GM04504 (cell line): Measurements from ENCODE around the gene LCA5L.
"Not testable (repeated sequence)": the region's sequence is repeated elsewhere in the genome, so short reads cannot be mapped to it uniquely, and the experiment has no call there.

Experiments used
- DNase-seq: peaks from one replicate; pipeline ENCODE4 v3.0.0-alpha.2; 2012; ENCODE audit warnings: low read depth

LCA5L gene

DNA sequence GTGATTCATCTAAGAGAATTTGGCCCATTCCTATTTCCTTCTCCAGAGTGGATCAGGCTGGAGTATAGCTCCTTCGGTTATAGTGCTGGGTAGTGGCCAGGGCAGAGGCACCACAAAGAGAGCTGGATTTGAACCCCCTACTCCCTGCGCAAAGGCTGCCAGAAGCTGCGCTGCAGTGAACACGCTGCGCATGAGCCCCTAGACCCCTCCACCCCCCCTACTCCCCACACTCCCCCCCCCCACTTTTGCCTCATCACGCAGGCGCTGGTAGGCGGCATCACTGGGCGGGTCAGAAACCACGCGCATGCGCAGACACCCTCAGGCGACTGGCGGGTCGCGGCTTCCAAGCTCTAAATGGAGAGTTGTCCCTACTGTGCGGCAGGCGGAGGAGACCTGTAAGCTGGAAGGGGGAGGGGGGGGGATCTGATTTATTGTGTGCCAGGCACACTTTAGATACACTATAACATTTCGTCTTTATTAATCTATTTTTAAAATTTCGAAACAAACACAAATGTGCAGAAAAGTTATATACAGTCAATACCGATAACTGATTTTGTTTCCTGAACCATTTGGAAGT lies 58.0 kb downstream of the LCA5L start:
- no peak for DNase-seq

GRCh38 chr21:39386899-39387298 lies 58.7 kb downstream of the LCA5L start:
- DNase-seq: no peak

DNA sequence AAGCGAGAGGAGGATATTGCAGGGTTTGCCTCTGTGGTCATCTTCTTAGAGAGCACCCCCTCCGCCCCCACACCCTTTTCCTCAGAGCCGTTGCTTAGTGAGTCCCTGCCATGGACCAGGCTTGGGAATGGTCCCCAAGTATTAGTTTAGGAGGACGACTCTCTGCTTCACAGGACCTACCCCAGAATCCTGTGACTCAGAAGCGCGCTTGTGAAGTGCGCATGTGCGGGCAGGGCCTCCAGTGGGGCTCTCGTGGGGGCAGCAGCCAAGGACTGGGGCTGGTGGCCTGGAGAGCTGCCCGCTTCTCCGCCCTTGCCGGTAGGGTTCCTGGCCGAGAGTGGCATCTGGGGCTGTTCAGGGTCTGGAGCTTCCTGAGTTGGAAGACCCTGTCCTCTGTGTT lies 59.4 kb downstream of the LCA5L start:
- DNase-seq: no peak

DNA sequence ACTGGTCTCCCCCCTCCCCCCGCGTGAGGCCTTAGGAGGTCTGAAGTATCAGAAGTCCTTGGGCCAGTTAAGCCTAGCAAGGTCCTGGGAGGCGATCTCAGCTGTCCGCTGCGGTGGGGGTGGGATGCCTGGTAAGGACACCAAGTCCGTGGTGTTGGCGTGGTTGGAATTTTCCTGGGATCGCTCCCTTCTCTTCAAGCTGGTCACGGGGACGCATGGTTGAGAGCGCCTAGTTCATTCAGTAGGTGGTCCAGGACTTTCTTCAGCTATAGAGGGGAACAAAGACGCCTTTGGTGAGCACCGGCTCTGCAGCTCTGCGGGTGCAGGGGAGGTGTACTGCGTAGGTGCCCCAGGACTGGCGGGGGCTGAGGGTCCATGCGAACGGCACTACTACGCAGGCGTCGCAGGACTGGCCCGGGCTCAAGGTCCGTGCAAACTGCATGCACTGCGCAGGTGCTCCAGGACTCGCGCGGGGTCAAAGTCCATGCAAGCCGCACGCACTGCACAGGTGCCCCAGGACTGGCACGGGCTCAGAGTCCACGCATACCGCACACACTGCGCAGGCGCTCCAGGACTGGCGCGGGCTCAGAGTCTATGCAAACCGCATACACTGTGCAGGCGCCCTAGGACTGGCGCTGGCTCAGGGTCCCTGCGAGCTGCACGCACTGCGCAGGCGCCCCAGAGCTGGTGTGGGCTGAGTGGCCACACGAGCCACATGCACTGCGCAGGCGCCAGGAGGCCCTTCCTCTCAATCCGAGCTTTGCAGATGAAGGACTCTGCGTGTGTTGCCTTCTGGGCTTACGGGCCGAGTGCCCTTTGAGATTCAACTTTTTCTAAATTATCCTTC lies 60.1 kb downstream of the LCA5L start:
- DNase-seq: peak; percentile 56

- no peak for DNase-seq
These were observed 60.8 kb downstream of the LCA5L start for GRCh38 chr21:39384674-39385298.

- DNase-seq: not testable (repeated sequence)
These were observed 63.5 kb downstream of the LCA5L start for GRCh38 chr21:39382096-39382495.

- DNase-seq: no peak
These were observed 64.6 kb downstream of the LCA5L start for GRCh38 chr21:39381009-39381408.

DNA sequence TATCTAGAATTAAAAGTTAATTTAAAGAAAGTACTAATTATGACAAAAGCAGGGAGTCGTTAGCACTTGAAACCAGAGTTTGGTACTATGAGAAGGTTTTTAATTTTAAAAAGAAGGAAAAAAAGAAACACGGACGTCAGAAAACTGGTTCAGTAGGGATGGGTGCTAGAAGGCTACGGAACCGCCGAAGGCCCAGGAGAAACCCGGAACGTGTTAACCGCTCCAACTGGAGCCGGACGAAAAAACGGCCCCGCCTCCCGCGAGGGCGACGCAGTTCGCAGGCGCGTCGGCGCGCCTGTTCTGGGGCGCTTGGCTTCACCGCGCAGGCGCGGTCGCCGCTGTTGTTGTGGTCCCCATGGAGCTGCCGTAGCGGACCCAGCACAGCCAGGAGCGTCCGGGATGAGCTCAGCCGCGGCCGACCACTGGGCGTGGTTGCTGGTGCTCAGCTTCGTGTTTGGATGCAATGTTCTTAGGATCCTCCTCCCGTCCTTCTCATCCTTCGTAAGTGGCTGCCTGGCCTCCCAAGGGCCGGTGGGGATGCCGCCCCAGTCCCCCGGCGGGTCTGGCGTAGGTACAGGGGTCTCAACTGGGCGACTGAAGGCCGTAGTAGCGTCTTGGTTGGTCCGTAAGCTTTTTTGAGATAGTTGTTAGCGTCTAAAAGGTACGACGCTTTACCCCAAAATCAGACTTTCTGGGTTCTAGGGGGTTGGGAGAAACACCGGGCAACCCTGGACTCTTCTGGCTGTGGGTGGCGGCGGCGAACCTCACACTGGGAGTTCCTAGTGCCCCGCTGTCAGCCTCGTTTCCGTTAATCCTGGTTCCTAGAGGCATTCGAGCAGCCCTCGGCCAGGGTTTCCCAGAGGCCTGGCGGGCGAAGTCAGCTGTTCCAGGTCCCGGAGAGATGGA lies 65.3 kb downstream of the LCA5L start:
- DNase-seq: peak; percentile 92

DNA sequence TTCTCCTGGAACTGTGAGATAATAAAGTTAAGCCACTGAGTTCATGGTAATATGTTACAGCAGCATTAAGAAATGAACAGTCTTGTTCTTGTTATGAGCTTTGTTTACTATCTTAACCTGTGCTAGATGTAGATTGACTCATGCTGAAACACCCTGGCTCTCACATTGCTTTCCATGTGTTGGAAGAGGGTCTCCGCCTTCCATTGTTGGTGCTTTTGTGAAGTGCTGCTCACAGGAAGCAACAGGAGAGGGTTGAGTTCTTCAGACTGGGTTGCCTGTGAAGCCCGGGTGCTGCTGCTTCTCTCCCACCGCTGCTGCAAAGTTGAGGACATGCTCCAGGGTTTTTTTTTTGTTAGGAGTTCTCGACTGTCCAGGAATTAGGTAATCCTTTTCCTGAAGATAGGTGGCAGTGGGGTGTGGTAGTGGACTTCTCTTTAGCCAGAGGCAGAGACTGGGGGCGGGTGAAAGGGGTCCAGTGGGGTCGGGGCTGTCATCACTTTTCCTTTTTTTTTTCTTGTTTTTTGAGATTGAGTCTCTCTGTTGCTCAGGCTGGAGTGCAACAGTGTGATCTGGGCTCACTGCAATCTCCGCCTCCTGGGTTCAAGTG lies 68.0 kb downstream of the LCA5L start:
- DNase-seq: no peak

- no peak for DNase-seq
These were observed 70.1 kb downstream of the LCA5L start for GRCh38 chr21:39375446-39375845.

GRCh38 chr21:39374046-39374445 lies 71.5 kb downstream of the LCA5L start:
- DNase-seq: no peak

- DNase-seq: no peak
These were observed 71.9 kb downstream of the LCA5L start for GRCh38 chr21:39373634-39374033.

- DNase-seq: not testable (repeated sequence)
These were observed 75.7 kb downstream of the LCA5L start for GRCh38 chr21:39369896-39370288.

GRCh38 chr21:39367783-39368182 lies 77.8 kb downstream of the LCA5L start:
- no peak for DNase-seq

- no peak for DNase-seq
These were observed 79.0 kb downstream of the LCA5L start for GRCh38 chr21:39366563-39366962.

DNA sequence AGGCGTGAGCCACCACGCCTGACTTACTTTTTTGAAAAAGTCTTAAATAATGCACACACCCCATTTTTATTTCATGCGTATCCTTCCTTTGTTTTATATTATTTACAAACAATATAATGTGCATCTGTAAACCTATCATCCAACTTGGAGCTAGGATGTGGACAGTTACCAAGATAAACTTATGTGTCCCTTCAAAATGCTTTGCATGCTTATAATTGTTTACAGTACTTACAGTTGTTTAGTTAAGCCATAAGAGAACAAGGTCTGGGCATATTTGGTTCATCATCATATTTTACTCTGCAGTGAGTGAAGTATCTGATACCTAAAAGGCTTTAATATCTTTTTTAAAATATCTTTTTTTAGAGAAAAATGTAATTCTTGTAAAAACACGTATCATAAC lies 80.6 kb downstream of the LCA5L start:
- no peak for DNase-seq

DNA sequence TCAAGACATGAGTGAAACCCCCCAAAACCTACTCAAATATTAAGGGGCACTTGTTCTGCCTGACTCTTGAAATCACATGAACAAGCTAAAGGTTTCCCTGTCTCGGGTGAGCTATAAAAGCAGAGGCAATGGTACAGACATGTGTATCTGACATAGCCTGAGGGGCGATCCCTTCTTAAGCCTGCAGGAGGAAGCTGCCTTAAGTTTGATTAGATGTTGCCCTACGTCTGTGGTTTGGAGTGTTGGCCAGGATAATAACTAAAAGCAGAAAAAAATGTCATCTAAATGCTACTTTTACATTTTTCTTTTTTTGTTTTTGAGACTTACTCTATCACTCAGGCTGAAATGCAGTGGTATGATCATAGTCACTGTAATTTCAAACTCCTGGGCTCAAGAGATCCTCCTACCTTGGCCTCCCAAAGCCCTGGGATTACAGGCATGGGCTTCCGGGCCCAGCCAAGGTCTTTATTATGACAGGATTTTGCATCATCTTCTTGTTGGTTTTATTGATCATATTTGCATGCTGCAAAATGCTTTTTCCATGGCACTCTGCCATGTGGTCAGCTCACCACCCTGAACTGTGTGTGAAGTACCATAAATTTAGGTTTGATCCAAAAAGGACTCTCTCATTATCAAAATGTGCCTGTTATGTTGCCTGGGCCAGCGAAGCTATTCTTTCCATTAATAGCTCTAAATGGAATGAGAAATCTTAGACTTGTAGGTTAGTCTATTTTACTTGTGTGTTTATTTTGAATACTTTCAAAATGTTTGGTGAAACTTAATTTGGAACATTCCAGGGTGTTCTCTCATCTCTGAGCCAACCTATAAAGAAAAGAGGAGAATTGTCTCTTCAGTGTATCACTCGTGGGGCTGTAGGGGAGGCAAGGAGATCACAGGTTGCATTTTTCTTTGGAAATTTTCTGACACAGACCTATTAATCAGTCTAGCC lies 81.7 kb downstream of the LCA5L start:
- DNase-seq: no peak

DNA sequence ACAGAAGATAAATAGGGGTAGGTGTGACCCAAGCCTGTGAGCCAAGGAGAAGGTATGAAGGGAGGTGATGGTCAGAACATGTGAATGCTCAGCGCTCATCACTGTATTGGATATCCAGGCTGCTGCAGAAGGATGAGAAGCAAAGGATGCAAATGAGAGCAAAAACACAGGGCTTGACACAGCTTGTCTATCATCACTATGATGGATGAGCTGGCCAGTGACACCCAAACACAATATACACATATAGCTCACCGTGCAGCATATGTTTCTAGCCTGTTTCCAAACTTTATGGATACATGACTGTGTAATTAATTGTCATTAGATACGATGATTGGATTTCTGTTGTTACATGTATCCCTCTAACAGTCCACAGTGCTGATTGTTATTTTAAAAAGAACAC lies 82.8 kb downstream of the LCA5L start:
- no peak for DNase-seq

DNA sequence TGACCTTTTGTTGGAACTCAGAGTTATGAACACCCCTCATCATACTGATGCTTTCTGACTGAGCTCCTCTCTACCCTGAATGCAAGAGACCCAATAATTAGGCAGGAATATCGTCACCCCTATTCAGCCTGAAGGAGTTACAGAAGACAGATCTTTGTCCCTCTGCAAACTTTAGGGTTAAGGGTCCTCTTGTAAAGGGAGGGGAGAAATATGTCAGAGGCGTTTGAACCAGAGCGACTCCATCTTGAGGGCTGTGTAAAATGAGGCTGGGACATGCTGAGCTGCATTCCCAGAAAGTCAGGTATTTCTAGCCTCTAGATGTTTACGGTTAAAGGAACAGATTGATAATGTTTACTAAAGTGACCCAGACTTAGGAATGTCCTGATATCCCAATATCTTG lies 86.2 kb downstream of the LCA5L start:
- DNase-seq: no peak
